ENCODE measurements around the gene LITAFD.
"Not testable (repeated sequence)": the region's sequence is repeated elsewhere in the genome, so short reads cannot be mapped to it uniquely, and the experiment has no call there.

The LITAFD gene

GRCh38 chr16:8882041-8882617, at the start of gene LITAFD:
LITAFD (plus strand) TSS chr16:8882351; CDS start chr16:8884356, 2,005 bp downstream.
- ATAC-seq (replicated peaks; ENCODE audit: extremely low read depth, poor library complexity, severe bottlenecking) (no peak), DNase-seq (ENCODE audit: low spot score in 2 of 2) (no peak)
- H3K27ac Mint-ChIP-seq (ENCODE audit: low read depth) = no peak within 1 kb of the TSS
- H3K4me1 Mint-ChIP-seq = peaks cover 22% of the 10 kb centered on the region
- no peak within 1 kb of the TSS for H3K4me3 Mint-ChIP-seq
- H3K9me3 Mint-ChIP-seq = no peaks in the 10 kb centered on the region
- peaks cover 4% of the 10 kb centered on the region for H3K36me3 Mint-ChIP-seq (ENCODE audit: insufficient read depth)
- peaks cover 13% of the 10 kb centered on the region for H3K27me3 Mint-ChIP-seq

- ATAC-seq (replicated peaks; ENCODE audit: extremely low read depth, poor library complexity, severe bottlenecking) (no peak), DNase-seq (ENCODE audit: low spot score in 2 of 2) (no peak)
- Mint-ChIP-seq H3K9me3 (no peaks in the 10 kb centered on the region), H3K4me1 (peaks cover 16% of the 10 kb centered on the region), H3K36me3 (ENCODE audit: insufficient read depth) (peaks cover 16% of the 10 kb centered on the region), H3K4me3 (peak overlapping the region; percentile 48), H3K27me3 (no peaks in the 10 kb centered on the region), H3K27ac (ENCODE audit: low read depth) (peak overlapping the region; percentile 0)
Observed at GRCh38 chr16:8832717-8833105, 49.4 kb upstream of the LITAFD start.

- not testable (repeated sequence) for DNase-seq (ENCODE audit: low spot score in 2 of 2); H3K9me3 Mint-ChIP-seq; H3K4me3 Mint-ChIP-seq; ATAC-seq (replicated peaks; ENCODE audit: extremely low read depth, poor library complexity, severe bottlenecking); H3K27me3 Mint-ChIP-seq; H3K27ac Mint-ChIP-seq (ENCODE audit: low read depth); H3K36me3 Mint-ChIP-seq (ENCODE audit: insufficient read depth)
- H3K4me1 Mint-ChIP-seq = peaks cover 16% of the 10 kb centered on the region
Observed at GRCh38 chr16:8836797-8837196, 45.4 kb upstream of the LITAFD start.

- not testable (repeated sequence) for H3K27ac Mint-ChIP-seq (ENCODE audit: low read depth); DNase-seq (ENCODE audit: low spot score in 2 of 2); H3K9me3 Mint-ChIP-seq; H3K4me3 Mint-ChIP-seq; H3K36me3 Mint-ChIP-seq (ENCODE audit: insufficient read depth); H3K27me3 Mint-ChIP-seq; ATAC-seq (replicated peaks; ENCODE audit: extremely low read depth, poor library complexity, severe bottlenecking)
- H3K4me1 Mint-ChIP-seq = peaks cover 14% of the 10 kb centered on the region
Observed at GRCh38 chr16:8837594-8837993, 44.6 kb upstream of the LITAFD start.

GRCh38 chr16:8842016-8842415, 40.1 kb upstream of the LITAFD start:
- H3K27ac Mint-ChIP-seq (ENCODE audit: low read depth) = peak overlapping the region; percentile 26
- not testable (repeated sequence) for ATAC-seq (replicated peaks; ENCODE audit: extremely low read depth, poor library complexity, severe bottlenecking); H3K4me3 Mint-ChIP-seq; H3K9me3 Mint-ChIP-seq; DNase-seq (ENCODE audit: low spot score in 2 of 2); H3K27me3 Mint-ChIP-seq; H3K36me3 Mint-ChIP-seq (ENCODE audit: insufficient read depth)
- H3K4me1 Mint-ChIP-seq = peaks cover 18% of the 10 kb centered on the region

GRCh38 chr16:8843296-8843695, 38.9 kb upstream of the LITAFD start:
- ATAC-seq (replicated peaks; ENCODE audit: extremely low read depth, poor library complexity, severe bottlenecking); H3K4me3 Mint-ChIP-seq; H3K27me3 Mint-ChIP-seq; DNase-seq (ENCODE audit: low spot score in 2 of 2); H3K36me3 Mint-ChIP-seq (ENCODE audit: insufficient read depth); H3K9me3 Mint-ChIP-seq: not testable (repeated sequence)
- H3K4me1 Mint-ChIP-seq = peaks cover 18% of the 10 kb centered on the region
- peak overlapping the region; percentile 49 for H3K27ac Mint-ChIP-seq (ENCODE audit: low read depth)

GRCh38 chr16:8845699-8846298, 36.4 kb upstream of the LITAFD start:
- Mint-ChIP-seq H3K27me3 (no peaks in the 10 kb centered on the region), H3K9me3 (no peaks in the 10 kb centered on the region), H3K4me3 (no peak overlapping the region), H3K27ac (ENCODE audit: low read depth) (no peak overlapping the region), H3K4me1 (peaks cover 28% of the 10 kb centered on the region), H3K36me3 (ENCODE audit: insufficient read depth) (peaks cover 15% of the 10 kb centered on the region)
- DNase-seq (ENCODE audit: low spot score in 2 of 2) (no peak), ATAC-seq (replicated peaks; ENCODE audit: extremely low read depth, poor library complexity, severe bottlenecking) (no peak)

GRCh38 chr16:8846401-8846932, 35.7 kb upstream of the LITAFD start:
- Mint-ChIP-seq H3K9me3 (no peaks in the 10 kb centered on the region), H3K27ac (ENCODE audit: low read depth) (no peak overlapping the region), H3K36me3 (ENCODE audit: insufficient read depth) (peaks cover 17% of the 10 kb centered on the region), H3K4me1 (peaks cover 30% of the 10 kb centered on the region), H3K27me3 (no peaks in the 10 kb centered on the region), H3K4me3 (no peak overlapping the region)
- no peak for DNase-seq (ENCODE audit: low spot score in 2 of 2)
- ATAC-seq (replicated peaks; ENCODE audit: extremely low read depth, poor library complexity, severe bottlenecking) = no peak

- Mint-ChIP-seq H3K36me3 (ENCODE audit: insufficient read depth) (peaks cover 22% of the 10 kb centered on the region), H3K4me3 (no peak overlapping the region), H3K9me3 (no peaks in the 10 kb centered on the region), H3K27ac (ENCODE audit: low read depth) (no peak overlapping the region), H3K4me1 (peaks cover 30% of the 10 kb centered on the region), H3K27me3 (no peaks in the 10 kb centered on the region)
- no peak for DNase-seq (ENCODE audit: low spot score in 2 of 2)
- ATAC-seq (replicated peaks; ENCODE audit: extremely low read depth, poor library complexity, severe bottlenecking) = no peak
Observed at GRCh38 chr16:8847145-8847544, 35.0 kb upstream of the LITAFD start.

- peaks cover 22% of the 10 kb centered on the region for H3K36me3 Mint-ChIP-seq (ENCODE audit: insufficient read depth)
- no peak overlapping the region for H3K27ac Mint-ChIP-seq (ENCODE audit: low read depth)
- H3K4me3 Mint-ChIP-seq = no peak overlapping the region
- H3K9me3 Mint-ChIP-seq = no peaks in the 10 kb centered on the region
- ATAC-seq (replicated peaks; ENCODE audit: extremely low read depth, poor library complexity, severe bottlenecking) = no peak
- no peak for DNase-seq (ENCODE audit: low spot score in 2 of 2)
- H3K27me3 Mint-ChIP-seq = no peaks in the 10 kb centered on the region
- peaks cover 30% of the 10 kb centered on the region for H3K4me1 Mint-ChIP-seq
Observed at GRCh38 chr16:8847623-8848022, 34.5 kb upstream of the LITAFD start.

GRCh38 chr16:8848231-8848938, 33.8 kb upstream of the LITAFD start:
- H3K4me1 Mint-ChIP-seq = peaks cover 29% of the 10 kb centered on the region
- H3K9me3 Mint-ChIP-seq = no peaks in the 10 kb centered on the region
- ATAC-seq (replicated peaks; ENCODE audit: extremely low read depth, poor library complexity, severe bottlenecking) (no peak), DNase-seq (ENCODE audit: low spot score in 2 of 2) (no peak)
- H3K4me3 Mint-ChIP-seq = no peak overlapping the region
- H3K27ac Mint-ChIP-seq (ENCODE audit: low read depth) = no peak overlapping the region
- H3K27me3 Mint-ChIP-seq = no peaks in the 10 kb centered on the region
- peaks cover 23% of the 10 kb centered on the region for H3K36me3 Mint-ChIP-seq (ENCODE audit: insufficient read depth)

GRCh38 chr16:8848939-8849391, 33.2 kb upstream of the LITAFD start:
- no peaks in the 10 kb centered on the region for H3K27me3 Mint-ChIP-seq
- DNase-seq (ENCODE audit: low spot score in 2 of 2) = no peak
- ATAC-seq (replicated peaks; ENCODE audit: extremely low read depth, poor library complexity, severe bottlenecking) = no peak
- H3K4me3 Mint-ChIP-seq = no peak overlapping the region
- peaks cover 23% of the 10 kb centered on the region for H3K4me1 Mint-ChIP-seq
- H3K36me3 Mint-ChIP-seq (ENCODE audit: insufficient read depth) = peaks cover 23% of the 10 kb centered on the region
- no peaks in the 10 kb centered on the region for H3K9me3 Mint-ChIP-seq
- H3K27ac Mint-ChIP-seq (ENCODE audit: low read depth) = peak overlapping the region; percentile 90
